Dendritic cell treated with granulocyte-macrophage colony-stimulating factor and Interleukin-4, amounts not matched to agents 40 ng/mL and 50 ng/mL, for 4 days (primary cell): ENCODE data around the gene SPTBN4.

Experiments used
- H3K27ac Mint-ChIP-seq: one replicate; pipeline ENCODE4 v1.8.0; 2022; ENCODE audit warnings: mild to moderate bottlenecking, mixed read lengths
- H3K27me3 Mint-ChIP-seq: one replicate; pipeline ENCODE4 v1.8.0; 2022; ENCODE audit warnings: mild to moderate bottlenecking, mixed read lengths
- H3K36me3 Mint-ChIP-seq: one replicate; pipeline ENCODE4 v1.8.0; 2022; ENCODE audit warnings: low read depth, mixed read lengths
- H3K4me1 Mint-ChIP-seq: one replicate; pipeline ENCODE4 v1.8.0; 2022; ENCODE audit warnings: low read depth, mixed read lengths
- H3K4me3 Mint-ChIP-seq: one replicate; pipeline ENCODE4 v1.8.0; 2022; ENCODE audit warnings: mild to moderate bottlenecking, moderate library complexity, mixed read lengths
- H3K9me3 Mint-ChIP-seq: one replicate; pipeline ENCODE4 v1.8.0; 2022; ENCODE audit warnings: mixed read lengths
- intact Hi-C: fragments of 100-400 bp; cut with micrococcal nuclease; formaldehyde crosslinking; loops from one replicate; pipeline ENCODE4 v1.15.0; 2022

SPTBN4 gene

GRCh38 chr19:40567040-40567749, 100.4 kb downstream of the SPTBN4 start:
- Mint-ChIP-seq H3K4me3 (peak overlapping the region; percentile 72), H3K9me3 (no peaks in the 10 kb centered on the region), H3K27me3 (peaks cover 61% of the 10 kb centered on the region), H3K27ac (peak overlapping the region; percentile 37), H3K36me3 (no peaks in the 10 kb centered on the region), H3K4me1 (peaks cover 32% of the 10 kb centered on the region)
- intact Hi-C loops, result loop anchor here (2.0 kb wide), 1 partner anchor 38 kb away; no protein-coding TSS in a partner anchor

GRCh38 chr19:40567750-40568494, 101.1 kb downstream of the SPTBN4 start:
- H3K4me1 Mint-ChIP-seq, result peaks cover 32% of the 10 kb centered on the region
- intact Hi-C loops, result loop anchor here (2.0 kb wide), 1 partner anchor 39 kb away; no protein-coding TSS in a partner anchor
- H3K36me3 Mint-ChIP-seq, result no peaks in the 10 kb centered on the region
- H3K27me3 Mint-ChIP-seq, result peaks cover 61% of the 10 kb centered on the region
- H3K4me3 Mint-ChIP-seq, result peak overlapping the region; percentile 72
- no peaks in the 10 kb centered on the region for H3K9me3 Mint-ChIP-seq
- peak overlapping the region; percentile 37 for H3K27ac Mint-ChIP-seq

GRCh38 chr19:40570313-40571004, 103.7 kb downstream of the SPTBN4 start:
- Mint-ChIP-seq H3K27ac (peak overlapping the region; percentile 47), H3K27me3 (peaks cover 42% of the 10 kb centered on the region), H3K4me3 (peak overlapping the region; percentile 68), H3K36me3 (no peaks in the 10 kb centered on the region), H3K4me1 (peaks cover 35% of the 10 kb centered on the region), H3K9me3 (no peaks in the 10 kb centered on the region)
- intact Hi-C loops, result loop anchor here (5.0 to 10.0 kb wide), 2 partner anchors 42 to 106 kb away; partner anchors contain the start of genes BLVRB and SPTBN4

GRCh38 chr19:40571005-40571318, 104.2 kb downstream of the SPTBN4 start:
- no peaks in the 10 kb centered on the region for H3K9me3 Mint-ChIP-seq
- peak overlapping the region; percentile 24 for H3K4me3 Mint-ChIP-seq
- no peaks in the 10 kb centered on the region for H3K36me3 Mint-ChIP-seq
- H3K27me3 Mint-ChIP-seq, result peaks cover 37% of the 10 kb centered on the region
- peaks cover 40% of the 10 kb centered on the region for H3K4me1 Mint-ChIP-seq
- peak overlapping the region; percentile 47 for H3K27ac Mint-ChIP-seq
- intact Hi-C loops, result loop anchor here (5.0 to 10.0 kb wide), 2 partner anchors 41 to 106 kb away; partner anchors contain the start of genes BLVRB and SPTBN4

GRCh38 chr19:40571831-40572495, 105.2 kb downstream of the SPTBN4 start:
- Mint-ChIP-seq H3K36me3 (no peaks in the 10 kb centered on the region), H3K4me1 (peaks cover 43% of the 10 kb centered on the region), H3K4me3 (no peak overlapping the region), H3K27me3 (peaks cover 27% of the 10 kb centered on the region), H3K9me3 (no peaks in the 10 kb centered on the region), H3K27ac (peak overlapping the region; percentile 21)
- intact Hi-C loops, result loop anchor here (5.0 to 10.0 kb wide), 2 partner anchors 40 to 107 kb away; partner anchors contain the start of genes BLVRB and SPTBN4

GRCh38 chr19:40575326-40575725, 108.5 kb downstream of the SPTBN4 start:
- peak overlapping the region; percentile 86 for H3K27ac Mint-ChIP-seq
- no peaks in the 10 kb centered on the region for H3K9me3 Mint-ChIP-seq
- H3K4me1 Mint-ChIP-seq, result peaks cover 40% of the 10 kb centered on the region
- H3K36me3 Mint-ChIP-seq, result peaks cover 24% of the 10 kb centered on the region
- peak overlapping the region; percentile 7 for H3K4me3 Mint-ChIP-seq
- intact Hi-C loops, result loop anchor here (10.0 kb wide), 1 partner anchor 111 kb away; the partner anchor contains the start of genes BLVRB and SPTBN4
- no peaks in the 10 kb centered on the region for H3K27me3 Mint-ChIP-seq

- H3K4me1 Mint-ChIP-seq, result peaks cover 42% of the 10 kb centered on the region
- H3K4me3 Mint-ChIP-seq, result peak overlapping the region; percentile 87
- H3K9me3 Mint-ChIP-seq, result no peaks in the 10 kb centered on the region
- intact Hi-C loops, result loop anchor here (10.0 kb wide), 1 partner anchor 111 kb away; the partner anchor contains the start of genes BLVRB and SPTBN4
- H3K27me3 Mint-ChIP-seq, result no peaks in the 10 kb centered on the region
- peak overlapping the region; percentile 86 for H3K27ac Mint-ChIP-seq
- peaks cover 32% of the 10 kb centered on the region for H3K36me3 Mint-ChIP-seq
Measured at GRCh38 chr19:40576151-40576584, 109.4 kb downstream of the SPTBN4 start.

GRCh38 chr19:40576585-40577451, 110.0 kb downstream of the SPTBN4 start, which contains the start of gene SHKBP1:
TSS of gene SHKBP1 (plus strand) at chr19:40576873. CDS start at chr19:40576900, 27 bp downstream.
- Mint-ChIP-seq H3K36me3 (peaks cover 39% of the 10 kb centered on the region), H3K9me3 (no peaks in the 10 kb centered on the region), H3K4me1 (peaks cover 44% of the 10 kb centered on the region), H3K27ac (peak within 1 kb of the TSS; percentile 86), H3K27me3 (no peaks in the 10 kb centered on the region), H3K4me3 (peak within 1 kb of the TSS; percentile 87)
- intact Hi-C loops, result loop anchor here (10.0 kb wide), 1 partner anchor 112 kb away; the partner anchor contains the start of genes BLVRB and SPTBN4

- H3K27ac Mint-ChIP-seq, result peak overlapping the region; percentile 86
Measured at GRCh38 chr19:40578442-40578908, 111.7 kb downstream of the SPTBN4 start.

GRCh38 chr19:40580619-40581018, 113.8 kb downstream of the SPTBN4 start:
- Mint-ChIP-seq H3K36me3 (peaks cover 77% of the 10 kb centered on the region), H3K4me1 (peaks cover 68% of the 10 kb centered on the region)

More at GRCh38 chr19:40578442-40578908, 111.7 kb downstream of the SPTBN4 start:
- no peaks in the 10 kb centered on the region for H3K27me3 Mint-ChIP-seq
- H3K36me3 Mint-ChIP-seq, result peaks cover 55% of the 10 kb centered on the region
- no peaks in the 10 kb centered on the region for H3K9me3 Mint-ChIP-seq
- peaks cover 57% of the 10 kb centered on the region for H3K4me1 Mint-ChIP-seq
- intact Hi-C loops, result loop anchor here (10.0 kb wide), 1 partner anchor 114 kb away; the partner anchor contains the start of genes BLVRB and SPTBN4
- peak overlapping the region; percentile 57 for H3K4me3 Mint-ChIP-seq

GRCh38 chr19:40581531-40581930, 114.7 kb downstream of the SPTBN4 start:
- Mint-ChIP-seq H3K4me1 (peaks cover 72% of the 10 kb centered on the region), H3K36me3 (peaks cover 86% of the 10 kb centered on the region), H3K27ac (peak overlapping the region; percentile 64), H3K4me3 (no peak overlapping the region), H3K9me3 (no peaks in the 10 kb centered on the region), H3K27me3 (no peaks in the 10 kb centered on the region)
- intact Hi-C loops, result no loop called here

More at GRCh38 chr19:40580619-40581018, 113.8 kb downstream of the SPTBN4 start:
- Mint-ChIP-seq H3K4me3 (peak overlapping the region; percentile 61), H3K27me3 (no peaks in the 10 kb centered on the region), H3K9me3 (no peaks in the 10 kb centered on the region), H3K27ac (peak overlapping the region; percentile 87)
- intact Hi-C loops, result no loop called here

GRCh38 chr19:40582467-40582866, 115.7 kb downstream of the SPTBN4 start:
- Mint-ChIP-seq H3K36me3 (peaks cover 94% of the 10 kb centered on the region), H3K4me3 (no peak overlapping the region), H3K27me3 (no peaks in the 10 kb centered on the region), H3K4me1 (peaks cover 77% of the 10 kb centered on the region), H3K27ac (peak overlapping the region; percentile 64), H3K9me3 (no peaks in the 10 kb centered on the region)
- intact Hi-C loops, result no loop called here
